A673 (cell line): ENCODE measurements around the gene APOOL. TPM values are rescaled to one million over a fixed set of nuclear protein-coding genes. Genes with fewer than 3 reads are reported as not detected.

Experiments used
- BruUV-seq: library from RNA; stranded (reverse); fragments of 400-500 nt; replicated peaks from 2 replicates; lab custom pipeline; 2021; lab: Mats Ljungman, UMichigan
- CTCF ChIA-PET: fragments of 300-600 bp; sonication (Branson Sonifier 250); formaldehyde crosslinking; loops from one replicate; lab custom pipeline; 2022; ENCODE audit warnings: antibody characterized with exemption; lab: Charles Lee
- POLR2A ChIA-PET: fragments of 300-600 bp; sonication (Branson Sonifier 250); formaldehyde crosslinking; loops from one replicate; lab custom pipeline; 2022; ENCODE audit warnings: antibody characterized with exemption; ENCODE audit not compliant: low non-redundant PET; lab: Charles Lee
- DNase-seq: peaks from one replicate; pipeline ENCODE4 v3.0.0-alpha.2; 2015; ENCODE audit warnings: low spot score
- H3K27ac ChIP-seq: fragments of 200-600 bp; sonication (generic); 2 replicates; pipeline ENCODE4 v1.5.1; 2016; ENCODE audit warnings: mixed run types, low read depth, mild to moderate bottlenecking, mixed read lengths, antibody characterized with exemption, low read length; ENCODE audit not compliant: poor library complexity, severe bottlenecking
- H3K27me3 ChIP-seq: fragments of 200-600 bp; sonication (generic); replicated peaks from 2 replicates; pipeline ENCODE4 v1.6.1; 2017; ENCODE audit warnings: mixed run types, low read depth, mild to moderate bottlenecking, mixed read lengths, antibody characterized with exemption, low read length; ENCODE audit not compliant: insufficient read depth, poor library complexity
- H3K36me3 ChIP-seq: fragments of 200-600 bp; sonication (generic); 2 replicates; pipeline ENCODE4 v1.6.1; 2016; ENCODE audit warnings: mixed run types, mild to moderate bottlenecking, mixed read lengths, antibody characterized with exemption, low read length; ENCODE audit not compliant: insufficient read depth, poor library complexity, severe bottlenecking
- H3K4me1 ChIP-seq: fragments of 200-600 bp; sonication (generic); 2 replicates; pipeline ENCODE4 v1.6.1; 2017; ENCODE audit warnings: mixed run types, mild to moderate bottlenecking, mixed read lengths, antibody characterized with exemption, low read length; ENCODE audit not compliant: insufficient read depth, poor library complexity, severe bottlenecking
- H3K4me3 ChIP-seq: fragments of 200-600 bp; sonication (generic); 2 replicates; pipeline ENCODE4 v1.5.1; 2016; ENCODE audit warnings: low read depth, mixed run types, mild to moderate bottlenecking, mixed read lengths, low read length; ENCODE audit not compliant: poor library complexity, severe bottlenecking
- H3K9me3 ChIP-seq: fragments of 200-600 bp; sonication (generic); 2 replicates; pipeline ENCODE4 v1.6.1; 2016; ENCODE audit warnings: mixed run types, low read depth, mild to moderate bottlenecking, mixed read lengths, antibody characterized with exemption, low read length; ENCODE audit not compliant: poor library complexity, severe bottlenecking
- EZH2 ChIP-seq: fragments of 200-600 bp; sonication (generic); IDR thresholded peaks from 2 replicates; pipeline ENCODE4 v1.6.1; 2017; ENCODE audit warnings: borderline replicate concordance, low read depth, mild to moderate bottlenecking, mixed read lengths, antibody characterized with exemption, low read length; ENCODE audit not compliant: poor library complexity, severe bottlenecking
- intact Hi-C: fragments of 100-400 bp; cut with micrococcal nuclease; formaldehyde crosslinking; loops from one replicate; pipeline ENCODE4 v1.10.0; 2022; ENCODE audit not compliant: unreplicated experiment
- total RNA-seq: library from RNA; stranded (reverse); gene quantifications from 2 replicates; pipeline ENCODE4 v1.2.3, GENCODE V29; 2021
- TF ChIP-seq, protein P1 (sequence below): fragments of 300-800, 200-600 bp; sonication (generic); conservative IDR thresholded peaks from 2 replicates; pipeline ENCODE4 v1.5.1; 2017; ENCODE audit warnings: low read depth, mild to moderate bottlenecking, antibody characterized with exemption, low read length, moderate library complexity, mixed read lengths

The APOOL gene
- total RNA-seq, 1 experiment from 2014 or later = 22.6 TPM

DNA sequence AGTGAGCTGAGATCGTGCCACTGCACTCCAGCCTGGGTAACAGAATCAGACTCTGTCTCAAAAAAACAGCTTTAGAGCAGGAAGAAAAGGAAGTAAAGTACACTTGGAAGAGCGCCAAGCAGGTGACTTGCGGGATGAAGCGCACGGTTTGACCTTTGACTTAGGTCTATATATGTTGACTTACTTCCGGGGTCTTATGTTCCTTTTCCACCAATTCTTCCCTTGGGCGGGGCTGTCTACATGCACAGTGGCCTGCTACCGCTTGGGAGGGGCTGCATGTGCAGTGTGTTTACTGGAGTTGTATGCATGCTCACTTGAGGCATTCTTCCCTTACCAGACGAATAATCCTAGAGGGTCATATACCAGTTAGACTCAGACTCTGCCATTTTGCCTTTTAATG, 108.6 kb downstream of the APOOL start:
- Histone ChIP-seq H3K4me1 (no peaks in the 10 kb centered on the region), H3K36me3 (no peaks in the 10 kb centered on the region), H3K4me3 (no peak overlapping the region), H3K27me3 (no peaks in the 10 kb centered on the region), H3K9me3 (no peaks in the 10 kb centered on the region), H3K27ac (no peak overlapping the region)
- POLR2A ChIA-PET = no interaction called here
- CTCF ChIA-PET = no interaction called here
- BruUV-seq = no TSS peak
- intact Hi-C loops = no loop called here
- TF ChIP-seq, protein P1, sequence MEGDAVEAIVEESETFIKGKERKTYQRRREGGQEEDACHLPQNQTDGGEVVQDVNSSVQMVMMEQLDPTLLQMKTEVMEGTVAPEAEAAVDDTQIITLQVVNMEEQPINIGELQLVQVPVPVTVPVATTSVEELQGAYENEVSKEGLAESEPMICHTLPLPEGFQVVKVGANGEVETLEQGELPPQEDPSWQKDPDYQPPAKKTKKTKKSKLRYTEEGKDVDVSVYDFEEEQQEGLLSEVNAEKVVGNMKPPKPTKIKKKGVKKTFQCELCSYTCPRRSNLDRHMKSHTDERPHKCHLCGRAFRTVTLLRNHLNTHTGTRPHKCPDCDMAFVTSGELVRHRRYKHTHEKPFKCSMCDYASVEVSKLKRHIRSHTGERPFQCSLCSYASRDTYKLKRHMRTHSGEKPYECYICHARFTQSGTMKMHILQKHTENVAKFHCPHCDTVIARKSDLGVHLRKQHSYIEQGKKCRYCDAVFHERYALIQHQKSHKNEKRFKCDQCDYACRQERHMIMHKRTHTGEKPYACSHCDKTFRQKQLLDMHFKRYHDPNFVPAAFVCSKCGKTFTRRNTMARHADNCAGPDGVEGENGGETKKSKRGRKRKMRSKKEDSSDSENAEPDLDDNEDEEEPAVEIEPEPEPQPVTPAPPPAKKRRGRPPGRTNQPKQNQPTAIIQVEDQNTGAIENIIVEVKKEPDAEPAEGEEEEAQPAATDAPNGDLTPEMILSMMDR = no peak
- no peak for TF ChIP-seq EZH2
- DNase-seq = no peak

DNA sequence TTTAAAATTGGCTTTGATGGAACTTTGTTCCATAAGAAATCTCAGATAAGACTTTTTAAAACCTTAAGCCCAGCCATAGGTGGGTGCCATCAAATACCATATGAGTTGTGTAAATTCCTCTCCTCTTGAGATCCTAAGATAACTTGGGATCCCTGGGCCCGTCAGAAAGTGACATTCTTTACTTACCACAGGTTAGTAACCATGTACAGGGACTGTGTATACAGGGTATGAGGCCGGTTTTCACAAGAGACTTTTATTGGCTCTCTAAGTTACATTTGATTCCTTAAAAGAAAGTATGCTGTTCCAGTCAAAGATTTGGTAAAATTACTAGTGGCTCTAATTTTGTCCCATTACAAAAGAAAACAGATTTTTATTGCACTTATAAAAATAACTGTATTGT, 110.1 kb downstream of the APOOL start:
- intact Hi-C loops = no loop called here
- Histone ChIP-seq H3K36me3 (no peaks in the 10 kb centered on the region), H3K9me3 (no peaks in the 10 kb centered on the region), H3K27ac (no peak overlapping the region), H3K4me3 (no peak overlapping the region), H3K4me1 (no peaks in the 10 kb centered on the region), H3K27me3 (no peaks in the 10 kb centered on the region)
- no peak for DNase-seq
- TF ChIP-seq EZH2 = no peak
- TF ChIP-seq, protein P1 = no peak
- CTCF ChIA-PET = no interaction called here
- POLR2A ChIA-PET = no interaction called here
- BruUV-seq = no TSS peak

DNA sequence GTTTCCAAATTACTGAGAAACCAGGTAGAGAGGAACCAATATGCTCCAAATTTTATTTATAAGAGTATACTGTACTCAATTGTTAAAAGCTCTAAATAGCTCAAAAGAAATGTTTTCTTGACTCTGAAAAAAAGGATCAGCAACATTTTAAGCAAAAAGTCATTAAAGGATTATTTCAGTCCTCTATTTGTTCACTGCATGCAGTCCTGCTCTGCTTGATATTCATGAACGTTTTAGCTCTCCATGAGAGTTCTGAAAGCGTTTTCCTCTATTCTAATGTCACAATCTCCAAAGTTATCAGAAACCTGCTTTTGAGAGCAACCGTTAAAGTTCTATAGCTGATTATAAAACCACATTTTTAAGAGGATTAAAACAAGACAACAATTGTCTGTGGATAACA, 110.5 kb downstream of the APOOL start:
- H3K27ac ChIP-seq = no peak overlapping the region
- H3K4me3 ChIP-seq = no peak overlapping the region
- H3K27me3 ChIP-seq = no peaks in the 10 kb centered on the region
- no TSS peak for BruUV-seq
- intact Hi-C loops = no loop called here
- CTCF ChIA-PET = interaction anchor here (0.5 kb wide), 1 partner anchor 27 kb away, joined by 3 read pairs; no protein-coding TSS in a partner anchor
- DNase-seq = no peak
- POLR2A ChIA-PET = interaction anchor here (0.6 kb wide), 1 partner anchor 51 kb away, joined by 3 read pairs; no protein-coding TSS in a partner anchor
- TF ChIP-seq EZH2 = no peak
- TF ChIP-seq, protein P1 = no peak
- no peaks in the 10 kb centered on the region for H3K4me1 ChIP-seq
- H3K36me3 ChIP-seq = no peaks in the 10 kb centered on the region
- no peaks in the 10 kb centered on the region for H3K9me3 ChIP-seq
